PC-9 (cell line): Measurements from ENCODE around the gene ZNF438.

Source experiments
- CTCF ChIP-seq: fragments of 200-600 bp; sonication (generic); conservative IDR thresholded peaks from 2 replicates; pipeline ENCODE4 v1.6.1; 2017; ENCODE audit warnings: mixed run types, antibody characterized with exemption, mild to moderate bottlenecking, moderate library complexity
- EZH2 ChIP-seq: fragments of 200-600 bp; sonication (generic); IDR thresholded peaks from 2 replicates; pipeline ENCODE4 v1.8.0; 2017; ENCODE audit warnings: antibody characterized with exemption, low read depth

- TF ChIP-seq CTCF (no peak), EZH2 (no peak)
Observed at GRCh38 chr10:30902621-30903396, 128.9 kb downstream of the ZNF438 start.
